ENCODE measurements around the gene OR5B17.
"Not testable (repeated sequence)": the region's sequence is repeated elsewhere in the genome, so short reads cannot be mapped to it uniquely, and the experiment has no call there.

The OR5B17 gene

DNA sequence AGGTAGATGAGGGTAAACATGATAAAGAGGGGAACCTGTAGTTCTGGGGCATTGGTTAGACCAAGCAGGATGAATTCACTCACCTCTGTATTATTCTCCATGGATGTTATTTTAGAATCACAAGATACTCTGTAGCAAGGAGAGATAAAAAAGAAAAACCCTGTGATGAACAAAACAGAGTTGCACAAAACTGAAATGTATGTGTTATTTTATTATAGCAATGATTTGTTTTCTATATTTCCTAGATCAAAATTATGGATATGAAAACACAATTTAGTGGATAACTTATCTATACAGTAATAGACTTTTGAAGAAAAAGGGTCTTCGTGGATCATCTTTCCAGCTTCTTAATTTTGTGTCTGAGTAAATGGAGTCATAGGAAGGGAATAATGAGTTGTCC lies at the start of gene OR5B17:
Gene OR5B17 (minus strand): TSS at position 101 of the 400 bp plus-strand sequence. CDS start 0 bp downstream, at position 101.
- DNase-seq = no peak

DNA sequence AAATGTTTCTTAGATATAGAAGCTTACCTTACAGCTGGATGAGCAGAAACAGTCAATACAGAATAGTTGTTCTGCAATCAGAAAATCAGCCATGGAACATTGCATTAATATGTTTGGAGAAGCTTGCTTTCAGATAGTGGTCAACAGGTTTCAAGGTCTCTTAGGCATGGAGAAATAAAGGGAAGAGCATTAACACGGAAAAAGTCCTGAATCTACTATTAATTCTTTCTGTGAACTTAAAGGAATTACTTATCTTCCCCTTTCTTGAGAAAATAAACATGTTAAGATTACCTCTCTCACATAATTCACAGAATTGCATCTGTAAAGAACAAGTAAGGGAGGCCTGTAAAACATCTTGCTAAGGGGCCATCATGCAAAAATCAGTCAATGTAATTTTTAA lies 47.9 kb upstream of the OR5B17 start, which contains the start of gene OR5B3:
Gene OR5B3 (minus strand): TSS at position 101 of the 400 bp plus-strand sequence. CDS start 3,465 bp downstream, outside the sequence.
- no peak for DNase-seq

DNA sequence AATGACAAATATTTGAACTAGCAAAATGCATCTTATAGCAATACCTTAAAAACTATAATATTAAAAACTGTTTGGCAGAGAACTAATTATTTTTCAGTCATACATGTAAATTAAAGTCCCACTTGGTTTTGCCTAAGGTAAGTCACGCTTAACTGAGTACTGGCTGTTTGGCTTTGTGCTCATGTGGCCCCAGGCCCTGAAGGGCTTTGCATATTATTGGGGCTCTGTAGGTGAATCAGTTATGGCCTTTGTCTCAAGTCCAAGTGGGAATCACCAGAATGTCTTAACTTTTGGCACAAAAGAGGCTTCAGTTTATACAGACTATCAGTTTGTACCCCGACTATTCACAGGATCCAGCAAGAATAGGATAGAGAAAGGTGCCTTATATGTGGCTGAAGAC lies 40.8 kb upstream of the OR5B17 start:
- DNase-seq = not testable (repeated sequence)

DNA sequence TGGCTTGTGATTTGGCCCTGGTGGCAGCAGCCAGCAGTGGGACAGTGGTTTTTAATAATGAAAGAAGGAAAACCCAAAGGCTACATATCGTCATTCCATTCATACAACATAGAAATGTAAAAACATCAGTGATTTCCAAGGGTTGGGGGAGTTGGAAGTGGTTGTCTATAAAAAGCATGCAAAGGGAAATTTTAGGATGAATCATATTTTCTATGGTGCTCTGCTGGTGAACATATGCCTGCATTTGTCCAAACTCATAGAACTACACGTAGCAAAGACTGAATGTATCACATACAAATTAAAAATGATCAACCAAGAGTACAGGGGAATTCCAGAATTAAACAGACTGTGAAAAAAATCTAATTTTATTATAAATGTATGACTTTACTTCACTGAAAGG lies 36.7 kb upstream of the OR5B17 start:
- no peak for DNase-seq

DNA sequence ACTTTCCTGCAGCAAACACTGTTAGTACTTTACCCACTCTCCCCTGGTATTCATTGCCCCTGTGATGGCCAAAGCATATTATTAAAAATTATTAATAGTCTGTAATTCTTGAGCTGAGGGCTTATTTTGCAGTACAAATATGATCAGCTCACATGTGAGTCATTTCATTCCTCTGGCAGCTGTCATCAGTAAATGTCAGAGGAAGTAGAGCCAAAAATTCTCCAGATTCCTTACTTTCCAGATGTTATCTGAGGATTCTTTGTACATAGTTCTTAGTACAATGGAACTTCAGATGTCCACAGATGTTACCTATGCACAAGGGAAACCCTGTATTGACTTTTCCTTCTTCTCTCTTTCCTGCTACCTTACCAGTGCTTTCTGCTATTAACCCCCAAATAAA lies 35.3 kb upstream of the OR5B17 start:
- no peak for DNase-seq

DNA sequence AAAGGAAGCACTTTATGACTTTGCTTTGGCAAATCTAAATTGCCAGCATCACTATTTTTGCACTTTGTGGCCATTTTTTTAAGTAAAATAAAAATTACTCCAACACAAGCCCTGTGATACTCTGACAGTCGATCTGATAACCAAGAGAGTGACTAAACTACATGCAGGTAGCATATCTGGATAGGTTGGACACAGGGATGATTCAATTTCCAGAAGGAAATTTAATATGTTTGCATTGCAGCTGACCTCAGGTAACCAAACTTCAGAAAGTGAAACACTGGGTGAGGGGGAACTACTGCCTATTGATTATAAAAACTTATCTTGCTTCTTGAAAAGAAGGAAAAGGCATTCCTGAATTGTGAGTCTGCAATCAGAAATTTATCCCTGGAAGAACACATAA lies 33.9 kb upstream of the OR5B17 start:
- DNase-seq = no peak

DNA sequence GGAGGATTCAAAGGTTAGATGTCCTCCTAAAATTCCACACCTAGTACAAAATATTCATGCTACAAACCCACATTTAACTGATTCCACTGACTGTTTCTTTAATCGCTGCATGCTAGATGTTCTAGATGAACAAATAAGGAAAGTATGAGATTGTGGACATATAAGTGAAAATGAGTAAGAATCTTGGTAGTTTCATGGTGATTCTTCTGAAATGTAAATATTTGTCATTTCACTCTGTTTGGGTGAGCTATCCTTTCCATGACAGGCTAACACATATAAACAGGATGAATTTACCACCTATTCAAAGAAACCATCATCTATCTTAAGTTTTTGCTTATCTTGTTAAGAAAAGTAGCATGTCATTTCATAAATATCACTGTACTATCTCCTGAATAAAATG lies 33.0 kb upstream of the OR5B17 start:
- DNase-seq = no peak

DNA sequence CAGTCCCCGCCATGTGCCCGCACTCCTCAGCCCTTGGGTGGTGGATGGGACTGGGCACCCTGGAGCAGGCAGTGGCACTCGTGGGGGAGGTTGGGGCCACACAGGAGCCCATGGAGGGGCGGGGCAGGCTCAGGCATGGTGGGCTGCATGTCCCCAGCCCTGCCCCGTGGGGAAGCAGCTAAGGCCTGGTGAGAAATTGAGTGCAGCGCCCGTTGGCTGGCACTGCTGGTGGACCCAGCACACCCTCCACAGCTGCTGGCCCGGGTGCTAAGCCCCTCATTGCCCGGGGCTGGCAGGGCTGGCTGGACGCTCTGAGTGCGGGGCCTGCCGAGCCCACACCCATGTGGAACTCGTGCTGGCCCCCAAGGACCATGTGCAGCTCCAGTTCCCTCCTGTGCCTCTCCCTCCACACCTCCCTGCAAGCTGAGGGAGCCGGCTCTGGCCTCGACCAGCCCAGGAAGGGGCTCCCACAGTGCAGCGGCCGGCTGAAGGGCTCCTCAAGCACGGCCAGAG lies 31.7 kb upstream of the OR5B17 start:
- no peak for DNase-seq

DNA sequence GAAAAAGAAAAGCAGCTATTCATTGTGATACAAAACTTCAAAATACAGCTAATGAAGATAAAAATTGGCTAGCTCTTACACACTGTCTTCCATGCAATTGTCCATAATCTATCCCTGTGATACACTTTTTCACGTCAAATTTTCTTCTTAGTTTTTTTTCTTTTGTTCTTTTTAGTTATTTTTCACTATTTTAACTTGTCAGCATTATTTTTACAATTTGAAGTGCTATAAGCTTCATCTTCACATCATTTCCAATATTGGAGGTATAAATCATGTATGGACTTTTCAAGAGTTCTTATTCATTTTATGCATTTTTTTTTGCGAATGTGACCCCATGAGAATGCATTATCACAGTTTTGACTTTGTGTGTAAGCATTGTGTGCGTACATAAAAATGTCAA lies 4.1 kb downstream of the OR5B17 start:
- DNase-seq = no peak

DNA sequence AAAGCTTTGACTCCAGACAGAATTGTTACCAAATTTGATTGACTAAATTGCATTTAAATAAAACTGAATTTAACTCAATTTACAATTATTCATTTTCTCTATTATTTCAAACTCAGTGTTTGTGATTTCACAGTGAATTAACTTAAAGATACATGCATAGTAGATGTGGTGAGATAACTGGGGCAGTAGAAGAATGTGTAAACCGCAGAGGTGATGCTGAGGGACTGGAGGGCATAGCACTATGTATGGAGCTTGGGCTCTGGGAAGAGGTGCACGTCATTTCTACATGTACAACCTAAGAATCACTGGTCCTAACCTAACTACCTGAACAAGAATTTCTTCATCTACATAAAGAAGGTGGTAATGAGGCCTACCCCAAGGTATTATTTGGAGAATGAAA lies 13.7 kb downstream of the OR5B17 start:
- no peak for DNase-seq

DNA sequence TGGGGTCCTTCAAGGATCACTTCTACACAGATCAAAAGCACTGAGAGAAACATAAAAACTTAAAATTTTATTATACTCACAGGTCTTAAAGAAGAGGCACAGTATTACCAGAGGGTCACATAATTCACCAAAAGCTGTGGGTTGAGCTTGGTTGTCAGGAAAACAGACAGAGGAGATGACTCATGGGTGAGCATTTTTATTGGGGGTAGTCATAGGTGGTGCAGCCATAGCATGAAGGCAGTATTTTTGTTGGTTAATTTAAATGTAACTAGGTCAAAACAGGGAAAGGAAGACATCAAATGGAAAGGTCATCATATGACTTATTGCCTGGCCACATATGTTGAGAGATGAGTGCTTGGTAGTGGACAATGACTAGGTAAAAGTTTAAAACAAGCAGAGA lies 24.2 kb downstream of the OR5B17 start:
- no peak for DNase-seq

DNA sequence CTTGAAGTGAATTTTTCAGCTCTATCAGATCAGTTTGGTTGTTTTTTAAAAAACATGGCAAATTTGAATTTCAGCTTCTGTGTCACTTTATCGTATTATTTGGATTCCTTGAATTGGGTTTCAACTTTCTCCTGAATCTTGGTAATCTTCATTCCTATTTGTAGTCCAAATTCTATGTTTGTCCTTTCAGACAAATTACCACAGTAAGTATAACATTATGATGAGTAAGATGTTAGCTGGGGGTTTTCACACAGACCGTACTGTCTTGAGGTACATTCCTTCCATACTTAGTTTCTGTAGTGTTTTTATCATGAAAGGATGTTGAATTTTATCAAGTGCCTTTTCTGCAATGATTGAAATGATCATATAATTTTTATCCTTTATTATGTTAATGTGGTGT lies 28.0 kb downstream of the OR5B17 start:
- DNase-seq = no peak

DNA sequence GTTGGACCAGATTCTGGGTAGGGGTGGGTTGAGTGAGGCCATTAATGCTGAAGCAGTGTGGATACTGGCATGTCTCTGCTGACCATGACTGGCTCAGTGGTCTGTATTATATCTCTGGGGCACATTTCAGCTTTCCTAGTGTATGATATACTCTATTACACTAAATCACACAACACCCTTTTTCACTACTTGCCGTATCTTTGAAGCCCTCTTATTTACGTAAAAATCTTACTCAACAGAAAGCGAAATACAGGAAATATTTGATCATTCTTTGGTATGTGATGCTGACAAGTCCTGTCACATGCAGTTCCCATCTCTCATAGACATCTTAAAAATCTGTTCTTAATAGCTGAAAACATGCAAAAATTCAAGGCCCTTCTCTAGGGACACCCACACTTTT lies 40.3 kb downstream of the OR5B17 start:
- DNase-seq = no peak

DNA sequence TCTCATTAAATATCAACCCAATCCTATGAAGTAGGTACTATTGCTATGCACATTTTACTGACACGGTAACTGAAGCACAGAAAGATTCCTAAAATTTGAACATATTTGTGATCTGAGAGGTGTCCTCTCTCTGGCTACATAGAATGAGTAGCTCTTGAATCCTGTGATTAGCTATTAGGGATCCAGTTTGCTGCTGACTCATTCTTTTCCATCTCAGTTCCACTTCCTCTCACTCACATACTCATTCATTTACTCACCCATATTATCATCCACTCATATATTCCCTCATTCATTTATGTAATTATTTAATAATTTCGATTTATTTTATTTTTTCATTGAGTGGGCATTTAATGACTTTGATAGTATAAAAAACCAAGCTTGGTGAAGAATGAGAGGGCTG lies 42.7 kb downstream of the OR5B17 start:
- DNase-seq = no peak
